Measurements from ENCODE around the gene ITLN2.
"Not testable (repeated sequence)": the region's sequence is repeated elsewhere in the genome, so short reads cannot be mapped to it uniquely, and the experiment has no call there.

ITLN2 gene

DNA sequence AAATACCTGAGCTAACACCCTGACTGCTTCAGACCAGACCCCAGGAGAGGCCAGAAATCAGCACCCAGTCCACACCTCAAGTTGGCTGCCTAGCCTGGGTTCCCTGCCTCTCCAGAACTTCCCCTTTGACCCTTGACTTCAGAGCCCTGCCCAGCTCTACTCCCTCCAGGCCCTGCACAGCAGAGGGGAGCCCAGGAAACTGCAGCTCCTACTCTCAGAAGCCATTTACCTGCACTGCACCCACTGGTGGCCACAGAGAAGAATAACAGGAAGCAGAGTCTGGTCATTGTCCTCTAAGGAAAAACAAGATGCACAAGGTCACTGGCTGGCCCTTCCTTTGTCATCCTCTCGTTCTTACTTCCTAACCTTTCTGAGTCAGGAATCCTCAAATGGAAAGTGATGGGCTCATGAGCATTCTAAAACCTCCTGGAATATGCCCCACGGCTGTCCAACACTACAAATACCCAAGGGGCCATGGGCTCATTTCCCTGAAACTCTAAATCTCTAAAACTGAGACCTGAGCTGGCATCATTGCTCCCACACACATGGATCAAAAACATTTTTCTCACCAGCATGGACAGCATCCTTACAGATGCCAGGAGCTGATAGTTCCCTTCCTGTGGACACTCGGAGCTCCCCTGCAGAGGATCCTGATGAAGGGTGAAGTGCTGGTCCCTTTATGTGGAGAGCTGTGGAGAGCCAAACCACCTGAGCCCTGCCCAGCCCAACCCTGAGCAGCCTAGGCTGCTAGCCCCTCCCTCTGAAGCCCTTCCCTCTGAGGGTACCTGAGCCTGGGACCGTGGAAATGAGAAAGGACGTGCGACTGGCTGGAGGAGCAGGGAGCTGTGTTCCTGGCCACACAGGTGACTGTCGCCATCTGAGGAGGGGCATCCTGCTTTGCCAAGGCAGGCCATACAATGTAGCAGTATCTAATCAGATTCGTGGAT lies at the start of gene ITLN2:
Gene ITLN2 (minus strand): TSS at position 652 of the 947 bp plus-strand sequence. CDS start 68 bp downstream, at position 584.
- DNase-seq: peak in 1 of 2 experiments; percentile 10

DNA sequence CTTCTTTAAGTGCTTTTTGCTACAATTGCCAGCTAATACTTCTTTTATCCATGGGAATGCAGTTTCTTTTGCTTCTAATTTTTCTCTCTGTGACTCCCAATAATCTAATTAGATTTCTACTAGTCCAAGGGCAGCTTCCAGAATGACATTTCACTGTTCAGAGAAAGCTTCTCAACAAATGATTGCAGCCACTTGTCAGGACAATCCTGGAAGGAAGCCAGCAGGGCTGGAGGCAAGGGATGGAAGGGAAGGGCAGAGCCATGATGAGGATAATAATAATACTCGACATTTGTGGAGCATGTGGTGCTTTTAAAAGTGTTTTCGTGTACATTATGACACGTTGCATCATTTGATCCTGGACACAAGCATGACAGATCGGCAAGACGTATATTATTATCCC lies 46.9 kb upstream of the ITLN2 start:
- DNase-seq: no peak

DNA sequence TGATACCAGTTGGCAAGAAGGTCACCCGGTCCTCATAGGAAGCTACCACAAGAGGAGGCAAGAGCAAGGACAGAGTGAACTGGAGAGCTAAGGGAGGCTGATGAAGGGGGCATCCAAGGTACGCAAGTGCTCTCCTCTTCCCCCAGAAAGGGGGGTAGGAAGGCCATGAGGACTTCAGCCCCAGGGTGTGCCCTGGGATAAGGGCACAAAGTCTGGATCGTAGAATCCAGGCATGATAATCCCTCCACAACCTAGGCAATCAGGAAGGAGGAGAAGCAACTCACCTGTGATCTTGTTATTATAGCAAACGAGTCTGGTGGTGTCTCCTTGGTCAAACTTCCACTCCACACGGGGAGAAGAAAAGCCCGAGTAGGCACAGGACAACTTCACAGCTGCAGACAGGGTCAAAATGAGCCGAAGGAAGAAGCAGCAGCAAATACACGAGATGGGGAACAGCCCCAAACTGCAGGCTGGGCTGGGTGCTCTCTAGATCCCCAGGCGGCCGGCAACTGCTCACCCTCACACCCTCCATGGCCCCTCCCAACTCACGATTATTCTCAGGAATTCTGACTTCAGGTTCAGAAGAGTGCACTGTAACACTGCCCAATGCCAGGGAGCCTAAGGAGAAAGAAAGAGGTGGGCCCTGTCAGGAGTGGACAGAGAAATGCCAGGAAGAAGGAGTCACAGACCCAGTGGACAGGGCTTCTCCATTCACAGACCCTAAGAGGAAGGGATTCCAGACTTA lies 46.3 kb upstream of the ITLN2 start:
- no peak for DNase-seq

DNA sequence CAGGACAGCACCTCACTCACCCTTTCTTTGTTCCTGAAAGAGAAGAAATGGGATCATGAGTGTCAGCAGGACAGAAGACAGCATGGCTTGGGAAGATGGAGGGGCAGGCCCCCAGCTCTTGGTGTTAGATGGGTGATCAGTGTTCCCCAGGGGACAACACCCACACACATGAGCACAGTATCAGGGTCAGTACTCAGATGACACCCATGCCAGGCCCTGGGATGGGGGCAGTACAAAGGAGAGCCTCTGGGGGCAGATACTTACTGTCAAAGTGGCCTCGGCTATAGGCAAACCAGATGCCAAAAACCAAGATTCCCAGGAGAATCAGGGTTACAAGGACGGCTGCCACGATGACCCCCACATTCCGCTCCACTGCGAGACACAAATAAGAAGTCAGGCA lies 44.8 kb upstream of the ITLN2 start:
- no peak for DNase-seq

DNA sequence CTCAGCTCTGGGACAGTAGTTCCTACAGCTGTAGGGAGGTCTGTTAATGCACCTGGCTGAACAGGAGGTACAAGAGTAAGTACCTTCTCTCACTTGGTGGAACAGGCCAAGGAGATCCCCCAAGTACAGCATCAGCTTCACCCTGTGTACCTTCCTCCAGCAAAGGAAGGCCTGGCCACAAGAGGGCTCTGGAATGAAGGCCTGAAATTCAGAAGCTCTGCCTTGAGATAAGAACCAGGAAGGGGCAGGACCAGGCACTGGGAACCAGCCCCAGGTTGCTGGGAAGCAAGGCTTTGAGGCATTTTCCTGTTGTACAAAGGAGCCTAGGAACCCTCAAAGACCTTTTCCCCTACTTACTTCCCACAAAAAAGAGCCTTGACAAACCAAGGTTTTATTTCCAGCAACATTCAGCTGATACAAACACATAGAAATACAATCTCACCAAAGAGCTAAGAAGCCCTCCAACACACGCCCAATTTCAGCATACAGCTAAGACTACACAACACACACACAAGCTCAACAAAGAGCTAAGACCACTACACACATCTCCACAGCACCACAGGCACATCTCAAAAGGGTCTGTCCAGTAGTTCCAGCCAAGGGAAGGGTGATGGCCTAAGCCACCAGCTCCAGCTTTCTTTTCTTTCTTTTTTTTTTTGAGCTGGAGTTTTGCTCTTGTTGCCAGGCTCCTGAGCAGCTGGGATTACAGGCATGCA lies 42.9 kb upstream of the ITLN2 start:
- DNase-seq: peak in 1 of 2 experiments; percentile 25

DNA sequence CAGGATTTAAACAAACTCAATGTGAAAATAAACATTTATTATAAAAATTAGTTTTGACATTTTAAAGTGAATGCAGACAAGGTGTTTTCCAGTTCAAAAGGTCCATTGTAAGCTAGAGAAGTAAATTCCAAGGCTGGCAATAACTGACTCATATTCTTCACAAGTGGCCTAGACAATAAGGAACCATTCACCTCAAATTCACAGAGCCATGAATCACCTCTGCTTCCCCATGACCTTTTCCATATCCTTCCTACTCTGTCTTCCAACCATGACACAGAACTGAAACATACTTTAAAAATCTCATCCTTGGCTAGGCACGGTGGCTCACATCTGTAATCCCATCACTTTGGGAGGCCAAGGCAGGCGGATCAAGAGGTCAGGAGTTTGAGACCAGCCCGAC lies 41.6 kb upstream of the ITLN2 start:
- no peak for DNase-seq

DNA sequence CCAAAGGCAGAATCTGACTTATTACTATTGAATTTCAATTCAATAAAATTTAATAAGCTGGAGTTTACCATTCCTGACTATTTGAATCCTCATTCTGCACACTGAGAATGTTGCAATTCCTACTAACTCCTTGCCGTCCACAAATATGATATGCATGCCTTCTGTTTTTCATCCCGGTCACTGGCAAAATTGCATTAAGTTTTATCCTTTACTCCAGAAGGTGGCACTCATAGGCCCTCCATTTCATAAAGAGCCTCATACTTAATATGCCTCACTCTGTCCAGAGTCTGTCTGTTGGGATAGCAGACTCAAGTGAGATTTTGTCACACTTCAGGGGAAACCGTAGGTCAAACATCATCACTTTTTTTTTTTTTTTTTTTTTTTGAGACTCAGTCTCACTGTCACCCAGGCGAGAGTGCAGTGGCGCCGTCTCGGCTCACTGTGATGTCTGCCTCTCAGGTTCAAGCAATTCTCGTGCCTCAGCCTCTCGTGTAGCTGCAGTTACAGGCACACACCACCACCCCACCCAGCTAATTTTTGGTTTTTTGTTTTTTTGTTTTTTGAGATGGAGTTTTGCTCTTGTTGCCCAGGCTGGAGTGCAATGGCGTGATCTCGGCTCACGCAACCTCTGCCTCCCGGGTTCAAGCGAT lies 39.1 kb upstream of the ITLN2 start:
- DNase-seq: peak in 1 of 2 experiments; percentile 13

DNA sequence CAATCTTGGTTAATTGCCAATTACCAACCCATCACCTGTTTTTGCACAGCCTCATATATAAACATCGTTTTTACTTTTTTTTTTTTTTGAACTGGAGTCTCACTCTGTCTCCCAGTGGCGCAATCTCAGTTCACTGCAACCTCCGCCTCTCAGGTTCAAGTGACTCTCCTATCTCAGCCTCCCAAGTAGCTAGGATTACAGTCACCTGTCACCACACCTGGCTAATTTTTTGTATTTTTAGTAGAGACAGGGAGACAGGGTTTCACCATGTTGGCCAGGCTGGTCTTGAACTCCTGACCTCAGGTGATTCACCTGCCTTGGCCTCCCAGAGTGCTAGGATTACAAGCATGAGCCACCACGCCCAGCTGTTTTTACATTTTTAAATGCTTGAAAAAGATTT lies 37.4 kb upstream of the ITLN2 start:
- not testable (repeated sequence) for DNase-seq

DNA sequence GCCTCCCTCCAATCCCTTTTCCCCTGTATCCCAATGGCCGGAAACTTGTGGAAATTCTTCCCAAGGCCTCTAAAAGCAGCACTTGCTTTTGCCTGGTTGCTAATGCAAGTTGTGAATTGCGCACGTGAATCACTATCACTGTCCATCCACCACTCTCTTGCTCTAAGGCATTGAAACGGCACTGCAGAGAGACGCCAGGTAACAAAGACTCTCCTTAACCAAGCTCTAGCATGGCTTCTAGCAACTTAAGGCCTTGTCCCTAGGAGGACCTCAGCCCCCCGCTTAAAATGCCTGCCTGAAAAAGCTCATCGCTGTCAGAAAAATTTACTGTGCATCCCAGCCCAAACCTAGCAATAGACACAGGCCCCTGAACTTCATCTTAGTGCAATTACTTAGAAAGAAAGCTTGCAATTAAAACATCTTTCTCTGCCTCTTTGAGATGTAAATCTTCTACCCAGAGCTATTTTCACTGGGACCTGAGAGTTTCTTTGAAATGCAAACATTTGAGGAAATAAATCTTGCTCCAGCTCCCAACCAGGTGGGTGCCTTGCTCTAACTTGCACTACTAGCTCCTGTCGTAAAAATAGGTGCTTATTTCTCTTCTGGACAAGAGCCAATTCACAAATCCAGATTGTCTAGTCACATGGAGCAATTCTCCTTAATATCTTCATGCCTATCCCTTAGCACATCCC lies 32.9 kb upstream of the ITLN2 start:
- no peak for DNase-seq

DNA sequence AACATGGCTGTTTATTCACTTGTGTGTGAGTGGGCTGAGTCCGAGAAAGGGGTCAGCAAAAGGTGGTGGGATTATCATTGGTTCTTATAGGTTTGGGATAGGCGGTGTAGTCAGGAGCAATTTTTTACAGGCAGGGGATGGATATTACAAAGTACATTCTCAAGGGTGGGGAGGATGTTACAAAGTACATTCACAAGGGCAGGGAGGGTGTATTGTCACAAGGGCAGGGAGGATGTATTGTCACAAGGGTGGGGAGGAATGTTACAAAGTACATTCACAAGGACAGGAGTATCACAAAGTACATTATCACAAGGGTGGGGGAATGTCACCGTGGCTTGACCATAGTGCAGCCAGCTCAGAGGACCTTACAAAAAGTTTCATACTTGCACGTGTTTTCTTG lies 31.1 kb upstream of the ITLN2 start:
- DNase-seq: no peak

DNA sequence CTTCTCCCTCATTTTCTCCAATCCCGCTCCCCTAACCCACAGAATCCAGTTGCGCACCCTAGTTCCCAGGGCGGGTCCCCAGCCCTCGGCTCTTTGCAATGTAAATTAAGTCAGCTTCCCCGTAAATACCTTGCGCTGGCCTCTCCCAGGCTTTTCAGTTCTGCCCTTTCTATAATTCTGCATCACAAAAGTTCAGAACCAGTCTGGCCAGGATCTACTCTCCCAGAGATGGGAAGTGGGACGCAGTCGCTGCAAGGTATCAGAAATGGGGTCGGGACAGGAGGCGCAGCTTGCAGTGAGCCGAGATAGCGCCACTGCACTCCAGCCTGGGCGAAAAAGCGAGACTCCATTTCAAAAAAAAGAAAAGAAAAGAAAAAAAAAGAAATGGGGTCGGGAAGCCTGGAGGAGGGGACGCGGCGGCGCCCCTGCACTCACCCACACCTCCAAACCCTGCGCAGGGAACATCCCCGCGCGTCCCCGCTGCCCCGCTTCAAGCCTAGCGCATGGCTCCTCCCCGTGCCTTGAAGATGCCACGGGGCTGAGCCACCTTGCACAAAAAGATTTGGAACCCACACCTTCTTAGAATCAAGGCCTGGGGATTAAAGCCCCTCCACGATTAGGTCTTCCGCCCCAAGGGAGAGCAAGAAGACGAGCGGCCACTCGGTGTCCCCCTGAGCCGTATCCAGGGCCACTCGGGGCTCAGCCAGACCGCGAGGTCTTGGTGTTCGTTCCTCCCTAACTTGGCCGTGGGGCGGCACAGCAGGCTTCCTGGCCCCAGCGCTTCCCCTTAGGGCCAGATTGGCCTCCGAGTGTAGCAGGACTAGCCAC lies 27.2 kb upstream of the ITLN2 start:
- DNase-seq: no peak

DNA sequence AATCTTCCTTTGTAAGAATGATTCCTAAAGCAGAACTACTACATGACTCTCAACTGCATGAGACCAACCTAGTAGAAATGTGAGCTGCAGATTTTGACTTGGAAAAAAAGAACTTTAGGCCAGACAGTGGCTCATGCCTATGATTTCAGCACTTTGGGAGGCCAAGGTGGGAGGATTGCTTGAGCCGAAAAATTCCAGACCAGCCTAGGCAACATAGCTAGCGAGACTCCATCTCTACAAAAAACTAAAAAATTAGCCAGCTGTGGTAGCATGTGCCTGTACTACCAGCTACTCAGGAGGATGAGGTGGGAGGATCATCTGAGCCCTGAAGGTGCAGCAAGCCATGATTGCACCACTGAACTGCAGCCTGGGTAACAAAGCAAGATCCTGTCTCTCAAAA lies 24.7 kb upstream of the ITLN2 start:
- no peak for DNase-seq

DNA sequence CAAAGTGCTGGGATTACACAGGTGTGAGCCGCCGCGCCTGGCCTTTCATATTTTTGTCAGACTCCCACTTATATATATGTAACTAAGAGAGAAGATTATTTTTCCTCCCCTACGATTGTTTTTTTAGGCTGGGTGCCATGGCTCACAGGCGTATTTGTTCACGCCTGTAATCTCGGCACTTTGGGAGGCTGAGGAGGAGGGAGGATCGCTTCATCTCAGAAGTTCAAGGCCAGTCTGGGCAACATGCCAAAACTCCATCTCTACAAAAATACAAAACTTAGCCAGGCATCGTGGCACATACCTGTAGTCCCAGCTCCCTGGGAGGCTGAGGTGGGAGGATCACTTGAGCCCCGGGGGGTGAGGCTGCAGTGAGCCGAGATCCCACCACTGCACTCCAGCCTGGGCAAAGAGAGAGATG lies 23.9 kb upstream of the ITLN2 start:
- no peak for DNase-seq

DNA sequence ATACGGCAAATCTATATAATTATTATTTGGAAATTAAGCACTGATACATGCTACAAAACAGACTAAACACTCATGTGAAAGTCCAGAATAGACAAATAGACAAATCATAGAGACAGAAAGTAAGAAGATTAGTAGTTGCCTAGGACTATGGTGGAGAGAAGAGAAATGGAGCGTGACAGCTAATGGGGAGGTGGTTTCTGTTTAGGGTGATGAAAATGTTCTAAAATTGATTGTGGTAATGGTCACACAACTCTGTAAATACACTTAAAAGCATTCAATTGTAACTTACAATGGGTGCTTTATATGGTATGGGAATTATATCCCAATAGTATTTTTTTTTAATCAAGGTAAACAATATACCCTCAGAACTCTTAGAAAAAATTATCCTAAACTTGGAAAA lies 20.4 kb upstream of the ITLN2 start:
- no peak for DNase-seq

DNA sequence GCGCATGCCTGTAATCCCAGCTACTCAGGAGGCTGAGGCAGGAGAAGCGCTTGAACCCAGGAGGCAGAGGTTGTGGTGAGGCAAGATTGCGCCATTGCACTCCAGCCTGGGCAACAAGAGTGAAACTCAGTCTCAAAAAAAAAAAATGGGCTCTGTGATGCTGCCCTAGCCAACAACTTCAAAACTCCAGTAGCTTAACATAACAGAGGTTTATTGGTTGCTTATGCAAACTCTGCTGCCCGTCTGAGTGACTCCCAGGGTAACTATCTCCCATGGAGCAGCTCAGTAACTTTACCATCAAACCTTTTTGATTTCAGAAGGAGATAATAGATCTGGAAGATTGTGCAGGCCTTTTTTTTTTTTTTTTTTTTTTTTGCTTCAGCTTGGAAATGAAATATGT lies 18.9 kb upstream of the ITLN2 start:
- no peak for DNase-seq

DNA sequence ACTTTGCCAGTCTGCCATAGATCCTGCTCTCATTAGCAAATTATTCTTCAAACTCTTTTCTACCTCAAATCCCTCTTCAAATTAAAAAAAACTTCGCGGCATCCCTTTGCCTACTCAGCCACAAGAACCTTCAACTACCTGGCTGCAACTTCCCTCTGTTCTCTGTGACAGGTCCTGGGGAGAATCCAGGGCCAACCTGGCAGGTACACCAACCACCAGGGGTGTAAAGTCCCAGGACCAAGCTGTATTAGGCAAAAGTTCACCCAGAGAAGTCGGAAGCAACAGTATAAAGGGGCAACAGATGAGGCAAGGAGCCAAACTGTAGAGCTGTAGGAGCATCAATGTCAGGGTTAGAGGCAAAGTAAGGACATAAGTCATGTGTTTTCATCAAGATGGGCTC lies 18.3 kb upstream of the ITLN2 start:
- DNase-seq: no peak

DNA sequence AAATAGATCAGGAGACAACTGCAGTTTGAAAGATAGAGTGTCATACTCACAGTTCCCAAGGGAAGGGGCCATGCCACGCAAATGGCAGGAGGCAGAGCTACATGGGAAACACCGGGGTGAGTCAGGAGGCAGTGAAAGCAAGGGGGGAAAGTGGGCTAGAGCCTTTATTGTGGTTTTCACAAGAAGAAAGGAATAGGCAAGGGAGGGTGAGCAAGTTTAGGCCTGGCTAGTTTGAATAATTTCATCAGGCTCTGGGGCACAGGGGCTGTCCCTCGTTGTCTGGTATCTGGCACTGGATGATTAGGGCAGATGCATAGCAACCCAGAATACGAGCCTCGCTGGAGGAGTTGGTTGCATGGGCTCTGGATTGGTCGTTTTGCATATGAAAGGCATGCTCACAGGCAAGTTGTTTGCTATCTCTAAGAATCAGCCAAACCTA lies 17.0 kb upstream of the ITLN2 start:
- DNase-seq: no peak

DNA sequence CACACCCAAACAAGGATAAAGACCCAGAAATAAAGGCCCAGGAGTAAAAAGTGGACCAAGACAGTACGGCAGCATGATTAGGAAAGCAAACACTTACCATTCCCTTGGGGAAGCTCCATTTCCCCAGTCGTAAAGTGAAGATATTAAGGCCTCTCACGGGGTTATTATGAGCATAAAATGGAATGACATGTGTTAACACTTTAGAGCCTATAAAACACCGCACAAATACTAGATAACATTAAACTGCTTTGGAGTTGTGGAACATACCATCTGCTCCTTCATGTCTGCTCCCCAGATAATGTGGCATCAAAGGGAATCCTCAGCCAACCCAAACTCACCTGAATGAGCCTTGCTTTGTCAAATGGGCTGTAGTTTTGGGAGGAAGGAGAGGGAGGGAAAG lies 8.9 kb upstream of the ITLN2 start:
- no peak for DNase-seq

DNA sequence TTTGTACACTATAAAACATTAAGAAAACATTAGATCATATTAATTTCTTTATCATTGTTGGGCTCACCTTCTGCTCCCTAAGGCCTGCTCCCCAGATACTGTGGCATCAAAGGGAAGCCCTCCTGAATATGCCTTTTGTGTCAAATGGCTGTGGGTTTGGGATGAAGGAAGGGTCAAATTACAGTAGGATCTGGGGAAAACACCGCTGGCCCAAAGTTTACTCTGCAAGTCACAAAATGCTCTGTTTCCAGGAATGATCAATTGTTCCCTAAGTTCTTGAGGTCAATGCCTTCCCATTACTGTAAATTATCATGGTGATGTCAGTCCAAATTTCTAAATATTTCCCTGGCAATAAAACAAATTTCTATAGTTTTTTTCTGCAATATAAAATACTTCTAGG lies 6.8 kb upstream of the ITLN2 start:
- no peak for DNase-seq

DNA sequence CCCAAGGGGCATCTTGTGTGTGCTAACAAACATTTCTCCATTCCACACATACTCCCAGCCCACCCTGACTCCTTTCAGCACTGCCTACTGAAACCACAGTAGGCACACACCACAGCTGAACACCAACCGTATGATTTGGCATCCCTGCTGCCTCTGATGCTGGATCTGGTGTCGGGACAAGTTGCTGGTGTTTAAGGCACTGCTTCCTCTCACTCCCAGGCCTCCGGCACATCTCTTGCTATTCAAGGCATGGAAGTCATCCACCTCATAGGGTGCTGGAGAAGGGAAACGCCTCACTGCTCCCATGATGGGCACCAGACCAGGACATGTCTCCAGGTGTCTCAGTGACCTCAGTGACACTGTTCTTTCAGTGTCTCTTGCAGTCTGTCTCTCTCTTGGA lies 2.4 kb upstream of the ITLN2 start:
- DNase-seq: no peak

DNA sequence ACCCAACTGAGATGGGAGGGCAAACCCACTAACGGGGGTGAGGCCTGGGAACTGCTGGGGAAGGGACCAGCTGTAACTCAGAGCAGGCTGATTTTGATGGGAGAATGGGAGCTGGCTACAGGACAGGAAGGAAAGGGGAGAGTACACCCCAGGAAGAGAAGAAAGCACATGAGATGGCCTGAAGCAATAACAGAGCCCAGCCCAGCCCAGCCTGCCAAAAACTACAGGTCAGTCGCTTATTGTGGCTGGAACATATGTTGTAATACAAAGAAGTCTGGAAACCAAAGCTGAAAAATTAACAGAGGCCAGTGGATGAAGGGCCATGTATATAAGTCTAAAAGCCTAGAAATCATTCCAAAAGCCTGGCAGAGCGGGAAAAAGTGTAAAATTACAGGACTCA lies 1.6 kb downstream of the ITLN2 start:
- DNase-seq: no peak
